Neuronal stem cell (in vitro differentiated cells): ENCODE results near the gene RALGDS.
A peak's percentile ranks its signal among the peaks of the same experiment; 100 is the strongest.

Experiments used
- DNase-seq: peaks from one replicate; pipeline ENCODE4 v3.0.0-alpha.2; 2013; ENCODE audit warnings: low spot score
- H2AFZ ChIP-seq: one replicate; pipeline ENCODE4 v1.6.1; 2013; ENCODE audit warnings: mild to moderate bottlenecking, low read length, inconsistent platforms
- H2AK5ac ChIP-seq: 2 replicates; pipeline ENCODE4 v1.6.1; 2013; ENCODE audit warnings: low read depth, mild to moderate bottlenecking, inconsistent platforms, low read length, moderate library complexity, mixed read lengths
- H2BK120ac ChIP-seq: 2 replicates; pipeline ENCODE4 v1.6.1; 2013; ENCODE audit warnings: low read depth, mild to moderate bottlenecking, inconsistent platforms, low read length, moderate library complexity, mixed read lengths
- H2BK12ac ChIP-seq: one replicate; pipeline ENCODE4 v1.6.1; 2013; ENCODE audit warnings: low read length, inconsistent platforms
- H2BK15ac ChIP-seq: 2 replicates; pipeline ENCODE4 v1.6.1; 2013; ENCODE audit warnings: mild to moderate bottlenecking, low read length, inconsistent platforms, mixed read lengths
- H2BK5ac ChIP-seq: one replicate; pipeline ENCODE4 v1.6.1; 2013; ENCODE audit warnings: inconsistent platforms, mild to moderate bottlenecking, low read length, moderate library complexity
- H3K14ac ChIP-seq: one replicate; pipeline ENCODE4 v1.6.1; 2013; ENCODE audit warnings: low read length, inconsistent platforms
- H3K18ac ChIP-seq: 2 replicates; pipeline ENCODE4 v1.6.1; 2013; ENCODE audit warnings: low read length, inconsistent platforms
- H3K23ac ChIP-seq: 2 replicates; pipeline ENCODE4 v1.6.1; 2013; ENCODE audit warnings: low read depth, mild to moderate bottlenecking, mixed read lengths, low read length, inconsistent platforms; ENCODE audit not compliant: poor library complexity
- H3K27ac ChIP-seq: replicated peaks from 3 replicates; pipeline ENCODE4 v1.5.1; 2013; ENCODE audit warnings: low read length, inconsistent platforms
- H3K27me3 ChIP-seq, 3 experiments: 2 replicates each; pipeline ENCODE4 v1.6.1; 2013; ENCODE audit warnings: low read length in 3 of 3, mild to moderate bottlenecking in 2 of 3, inconsistent platforms in 1 of 3, low read depth in 1 of 3, mixed read lengths in 1 of 3, moderate library complexity in 1 of 3; ENCODE audit not compliant: control insufficient read depth in 3 of 3, insufficient read depth in 3 of 3
- H3K36me3 ChIP-seq, 2 donors: replicated peaks in 1 of 2; 2 replicates each; pipeline ENCODE4 v1.6.1; 2013; ENCODE audit warnings: low read length in 2 of 2; ENCODE audit not compliant: control insufficient read depth in 2 of 2, insufficient read depth in 2 of 2
- H3K4ac ChIP-seq: 2 replicates; pipeline ENCODE4 v1.6.1; 2013; ENCODE audit warnings: inconsistent platforms, mild to moderate bottlenecking, low read length, moderate library complexity
- H3K4me1 ChIP-seq, 2 donors: 1 replicate in 1 of 2; 2 replicates in 1 of 2; pipeline ENCODE4 v1.6.1; 2013; ENCODE audit warnings: low read length in 2 of 2, low read depth in 1 of 2; ENCODE audit not compliant: control insufficient read depth in 2 of 2, insufficient read depth in 1 of 2
- H3K4me2 ChIP-seq: one replicate; pipeline ENCODE4 v1.6.1; 2013; ENCODE audit warnings: mild to moderate bottlenecking, low read length, inconsistent platforms; ENCODE audit not compliant: insufficient read depth, poor library complexity, severe bottlenecking
- H3K4me3 ChIP-seq, 2 donors: 2 replicates each; pipeline ENCODE4 v1.5.1; 2013; ENCODE audit warnings: low read length in 2 of 2, mild to moderate bottlenecking in 2 of 2, inconsistent platforms in 1 of 2, moderate library complexity in 1 of 2
- H3K79me1 ChIP-seq: one replicate; pipeline ENCODE4 v1.6.1; 2013; ENCODE audit warnings: low read depth, mild to moderate bottlenecking, inconsistent platforms, low read length, moderate library complexity
- H3K9ac ChIP-seq: one replicate; pipeline ENCODE4 v1.6.1; 2013; ENCODE audit warnings: mild to moderate bottlenecking, low read depth, low read length, inconsistent platforms; ENCODE audit not compliant: poor library complexity
- H3K9me3 ChIP-seq, 2 donors: replicated peaks in 1 of 2; 2 replicates each; pipeline versions ENCODE3 to v1.6.1; 2013; ENCODE audit warnings: low read length in 2 of 2, mild to moderate bottlenecking in 2 of 2, inconsistent platforms in 1 of 2, low read depth in 1 of 2, mixed read lengths in 1 of 2, moderate library complexity in 1 of 2; ENCODE audit not compliant: control insufficient read depth in 2 of 2, insufficient read depth in 1 of 2
- H4K8ac ChIP-seq: one replicate; pipeline ENCODE4 v1.6.1; 2013; ENCODE audit warnings: low read depth, mild to moderate bottlenecking, inconsistent platforms, low read length, moderate library complexity
- H4K91ac ChIP-seq: one replicate; pipeline ENCODE4 v1.6.1; 2013; ENCODE audit warnings: low read length, low read depth, mild to moderate bottlenecking, inconsistent platforms; ENCODE audit not compliant: poor library complexity
- WGBS, 2 donors: extraction: QIAGEN DNeasy Blood & Tissue Kit; methylation state at CpG; one replicate each; pipeline ENCODE4 v1.1.7; 2013; ENCODE audit warnings: missing lambda C conversion rate in 2 of 2, mixed read lengths in 1 of 2; ENCODE audit not compliant: insufficient read length in 2 of 2, insufficient replicate concordance in 1 of 2; ENCODE audit errors: extremely low coverage in 2 of 2; 5-methylcytosine and 5-hydroxymethylcytosine counted together

RALGDS gene

DNA sequence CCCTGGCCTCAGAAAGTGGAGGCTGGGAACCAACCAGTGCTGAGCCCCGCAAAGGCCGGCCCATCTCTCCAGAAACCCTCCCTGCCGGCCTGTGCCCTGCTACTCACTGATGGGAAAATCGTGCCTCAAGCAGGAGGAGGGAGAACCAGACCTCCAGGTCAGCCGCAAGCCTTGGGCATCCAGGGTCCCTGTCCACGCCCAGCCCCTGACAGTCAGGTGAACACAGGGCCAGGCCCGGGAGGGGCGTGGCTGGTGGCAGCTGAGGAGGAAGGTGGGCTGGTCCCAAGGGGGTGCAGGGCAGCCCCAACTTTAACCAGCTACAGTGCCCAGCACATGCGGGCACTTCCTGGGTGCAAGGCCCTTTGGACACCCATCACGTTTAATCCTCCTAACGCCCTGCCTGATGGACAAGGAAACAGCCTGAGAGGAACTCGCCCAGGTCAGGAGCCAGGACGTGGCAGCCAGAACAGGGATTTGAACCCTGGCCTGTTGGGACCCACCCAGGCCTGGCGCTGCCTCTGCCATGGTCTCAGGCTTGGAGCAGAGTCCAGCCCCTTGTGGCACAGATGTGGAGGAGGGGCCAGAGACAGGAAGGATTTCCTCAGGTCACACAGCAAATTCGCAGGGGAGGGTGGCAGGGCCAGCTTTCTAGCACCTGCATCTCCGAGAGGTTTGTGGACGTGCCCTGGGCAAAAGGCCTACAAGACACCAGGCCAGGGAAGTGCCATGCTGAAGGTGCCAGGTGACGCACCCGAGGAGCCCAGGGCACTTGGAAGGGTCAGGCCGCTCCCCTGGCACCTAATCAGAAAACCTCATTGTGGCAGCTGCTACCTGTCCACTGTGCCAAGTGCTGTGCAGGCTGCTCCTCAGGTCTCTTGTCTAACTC is 4.5 kb downstream of the RALGDS start:
- H2BK12ac ChIP-seq, result no peak overlapping the region
- H2BK120ac ChIP-seq, result no peak overlapping the region
- no peak for DNase-seq
- H2BK15ac ChIP-seq, result no peak overlapping the region
- H4K91ac ChIP-seq, result no peak overlapping the region
- no peak overlapping the region for H3K27ac ChIP-seq
- H4K8ac ChIP-seq, result peak overlapping the region; percentile 75
- H2AFZ ChIP-seq, result no peak overlapping the region
- H2BK5ac ChIP-seq, result peak overlapping the region; percentile 42
- no peaks in the 10 kb centered on the region for H3K9me3 ChIP-seq
- no CpG with 5 or more reads among the region's 20 CpGs for WGBS, 2 donors
- H3K9ac ChIP-seq, result peak overlapping the region; percentile 3
- H3K79me1 ChIP-seq, result peaks cover 39% of the 10 kb centered on the region
- peaks cover 6 to 9% of the 10 kb centered on the region in 2 donors for H3K36me3 ChIP-seq
- H3K23ac ChIP-seq, result peak overlapping the region; percentile 52
- no peak overlapping the region for H3K14ac ChIP-seq
- no peak overlapping the region for H3K4me3 ChIP-seq
- peak overlapping the region; percentile 23 for H3K18ac ChIP-seq
- peak overlapping the region; percentile 19 for H3K4ac ChIP-seq
- H3K4me1 ChIP-seq, result peaks cover 48 to 54% of the 10 kb centered on the region in 2 donors
- H3K27me3 ChIP-seq, result peaks cover 0 to 2% (median 0%) of the 10 kb centered on the region in 3 experiments
- H3K4me2 ChIP-seq, result no peak overlapping the region
- peak overlapping the region; percentile 26 for H2AK5ac ChIP-seq

DNA sequence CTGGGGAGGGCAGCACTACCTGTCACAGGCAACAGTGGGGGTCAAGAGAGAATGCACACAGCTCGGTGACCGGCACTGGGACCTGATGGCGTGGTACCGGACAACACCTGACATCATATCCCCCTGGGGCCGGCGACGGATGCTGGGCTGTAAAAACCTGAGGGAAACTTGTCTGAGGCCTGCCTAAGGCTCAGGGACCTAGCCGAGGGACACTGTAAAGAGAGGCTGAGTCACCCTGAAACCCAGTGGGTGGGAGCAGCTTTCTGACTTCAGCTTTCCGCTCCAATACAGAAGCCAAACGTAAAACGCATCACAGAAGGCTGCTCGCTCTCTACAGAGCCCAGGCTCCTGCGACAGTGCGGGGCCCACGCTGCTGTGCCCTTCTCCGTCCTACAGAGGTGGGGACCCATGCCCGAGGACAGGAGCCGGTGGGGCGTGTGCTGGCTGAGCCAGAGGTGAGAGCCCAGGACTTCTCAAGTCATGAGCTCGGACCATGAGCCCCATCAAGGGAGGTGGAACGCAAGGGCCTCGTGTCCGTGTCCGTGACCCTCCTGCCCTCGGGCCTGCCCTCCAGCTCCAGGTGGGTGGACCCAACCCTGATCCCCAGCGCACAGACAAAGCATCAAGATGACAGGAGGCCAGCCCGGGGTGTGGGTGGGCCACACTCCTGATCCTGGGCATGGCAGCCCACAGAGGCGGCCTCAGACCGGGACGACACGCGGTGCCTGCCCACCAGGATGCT is 5.3 kb downstream of the RALGDS start:
- no peak overlapping the region for H3K9ac ChIP-seq
- peaks cover 48 to 50% of the 10 kb centered on the region in 2 donors for H3K4me1 ChIP-seq
- H4K8ac ChIP-seq, result peak overlapping the region; percentile 75
- peaks cover 8 to 15% of the 10 kb centered on the region in 2 donors for H3K36me3 ChIP-seq
- no peak overlapping the region for H2BK15ac ChIP-seq
- H3K79me1 ChIP-seq, result peaks cover 39% of the 10 kb centered on the region
- no peak overlapping the region for H2BK5ac ChIP-seq
- H3K4ac ChIP-seq, result no peak overlapping the region
- no peak overlapping the region for H2AFZ ChIP-seq
- no peaks in the 10 kb centered on the region for H3K9me3 ChIP-seq
- no peak overlapping the region for H2BK12ac ChIP-seq
- DNase-seq, result no peak
- H3K4me3 ChIP-seq, result no peak overlapping the region
- H2AK5ac ChIP-seq, result no peak overlapping the region
- H3K18ac ChIP-seq, result peak overlapping the region; percentile 27
- no CpG with 5 or more reads among the region's 32 CpGs for WGBS, 2 donors
- peak overlapping the region; percentile 47 for H3K14ac ChIP-seq
- H3K23ac ChIP-seq, result peak overlapping the region; percentile 44
- no peak overlapping the region for H2BK120ac ChIP-seq
- peaks cover 0 to 2% (median 0%) of the 10 kb centered on the region in 3 experiments for H3K27me3 ChIP-seq
- H3K27ac ChIP-seq, result no peak overlapping the region
- H3K4me2 ChIP-seq, result no peak overlapping the region
- no peak overlapping the region for H4K91ac ChIP-seq

DNA sequence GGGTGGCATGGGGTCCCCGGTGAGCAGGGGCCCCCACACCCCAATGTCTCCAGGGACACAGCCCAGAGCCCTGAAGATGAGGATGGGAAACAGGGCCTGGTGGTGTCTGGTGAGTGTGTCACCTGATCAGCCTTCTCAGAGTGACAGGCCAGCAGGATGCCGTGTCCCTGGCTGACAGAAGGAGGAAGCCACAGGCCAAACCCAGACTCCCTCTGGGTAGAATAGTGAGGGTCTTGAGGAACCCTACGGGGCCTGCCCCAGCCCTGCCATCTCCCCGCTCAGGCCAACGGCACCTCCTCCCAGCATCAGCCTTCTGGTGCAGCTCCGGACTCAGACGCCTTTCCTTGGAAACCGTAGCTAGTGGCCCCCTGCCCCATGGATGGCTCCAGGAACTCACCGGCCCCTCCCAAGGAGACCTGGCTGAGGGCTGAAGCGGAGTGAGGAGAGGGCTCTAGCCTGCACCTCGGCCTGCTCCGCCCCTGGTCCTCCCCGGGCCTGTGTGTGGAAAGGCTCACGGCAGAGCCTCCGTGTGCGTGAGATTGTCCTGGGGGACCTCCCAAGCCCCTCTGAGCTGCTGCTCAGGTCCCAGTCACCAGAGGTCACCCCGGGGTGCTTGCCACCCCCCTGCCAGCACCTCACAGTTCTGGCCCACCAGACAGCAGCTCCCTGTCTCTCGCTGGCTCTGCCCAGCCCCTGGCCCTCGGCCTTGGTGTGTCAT is 6.0 kb downstream of the RALGDS start:
- H2BK15ac ChIP-seq, result no peak overlapping the region
- H3K14ac ChIP-seq, result peak overlapping the region; percentile 47
- no peak overlapping the region for H3K27ac ChIP-seq
- no peak overlapping the region for H2BK5ac ChIP-seq
- H4K91ac ChIP-seq, result no peak overlapping the region
- H3K36me3 ChIP-seq, result peaks cover 13 to 22% of the 10 kb centered on the region in 2 donors
- no peak overlapping the region for H2AK5ac ChIP-seq
- peak overlapping the region; percentile 44 for H3K23ac ChIP-seq
- H3K4me3 ChIP-seq, result no peak overlapping the region
- peaks cover 47% of the 10 kb centered on the region in 2 donors for H3K4me1 ChIP-seq
- H3K79me1 ChIP-seq, result peaks cover 38% of the 10 kb centered on the region
- peaks cover 0 to 1% (median 0%) of the 10 kb centered on the region in 3 experiments for H3K27me3 ChIP-seq
- H2BK120ac ChIP-seq, result no peak overlapping the region
- H4K8ac ChIP-seq, result no peak overlapping the region
- peak overlapping the region; percentile 54 for H3K9ac ChIP-seq
- no peak for DNase-seq
- H2AFZ ChIP-seq, result no peak overlapping the region
- H3K9me3 ChIP-seq, result no peaks in the 10 kb centered on the region
- WGBS, 2 donors, result no CpG with 5 or more reads among the region's 19 CpGs
- no peak overlapping the region for H2BK12ac ChIP-seq
- no peak overlapping the region for H3K4ac ChIP-seq
- H3K18ac ChIP-seq, result peak overlapping the region; percentile 29
- H3K4me2 ChIP-seq, result no peak overlapping the region
